H1 (cell line): ENCODE measurements around the gene AK2. TPM values are rescaled to one million over a fixed set of nuclear protein-coding genes. Genes with fewer than 3 reads are reported as not detected.

Source experiments
- EGR1 ChIP-seq: IDR thresholded peaks from 2 replicates; pipeline ENCODE4 v1.6.1; 2011; ENCODE audit warnings: low read depth, low read length, borderline replicate concordance
- KDM4A ChIP-seq: IDR thresholded peaks from one replicate; pipeline ENCODE4 v1.7.1; 2012; ENCODE audit warnings: low read depth, mild to moderate bottlenecking, moderate library complexity, low read length, inconsistent platforms; ENCODE audit not compliant: severe bottlenecking
- PHF8 ChIP-seq: fragments of 200-600 bp; sonication (generic); conservative IDR thresholded peaks from 2 replicates; pipeline ENCODE4 v1.7.1; 2012; ENCODE audit warnings: low read depth, mild to moderate bottlenecking, inconsistent platforms, low read length, moderate library complexity
- POLR2AphosphoS5 ChIP-seq: IDR thresholded peaks from 2 replicates; pipeline ENCODE4 v1.6.1; 2011; ENCODE audit warnings: low read depth, low read length
- RBBP5 ChIP-seq: IDR thresholded peaks from 2 replicates; pipeline ENCODE4 v1.7.1; 2012; ENCODE audit warnings: low read depth, mild to moderate bottlenecking, inconsistent platforms, low read length, moderate library complexity, borderline replicate concordance
- SUZ12 ChIP-seq: fragments of 200-600 bp; sonication (generic); IDR thresholded peaks from 2 replicates; pipeline ENCODE4 v1.6.1; 2012; ENCODE audit warnings: mild to moderate bottlenecking, inconsistent platforms, low read length, moderate library complexity, mixed read lengths
- TCF12 ChIP-seq: IDR thresholded peaks from 2 replicates; pipeline ENCODE4 v1.6.1; 2011; ENCODE audit warnings: low read depth, mild to moderate bottlenecking, low read length
- polyA plus RNA-seq, 7 experiments: library from polyadenylated mRNA; depleted of rRNA in 3 of 7; stranded (reverse) in 5 of 7; unstranded in 2 of 7; fragments of >200 nt in 5 of 7; fragments of 200-250 nt in 2 of 7; gene quantifications; 1 replicate in 5 of 7; 2 replicates in 1 of 7; 4 replicates in 1 of 7; pipeline versions ENCODE4 v1.2.1 to v1.2.3, GENCODE V29; 2011 to 2013; ENCODE audit warnings: missing spikeins in 2 of 7, mixed read lengths in 2 of 7
- total RNA-seq: library from RNA; stranded (reverse); fragmentation: NEBNext Ultra II Directional; extraction: Animal tissue kit (Norgen Biotek cat#: 25700); gene quantifications from 2 replicates; pipeline ENCODE4 v1.2.1, GENCODE V29; 2021

Gene AK2
- total and polyA plus RNA-seq, 2 of the 8 experiments (the other 6 are each of a cell fraction or from before 2014, with no cell fraction given), result 92.3 to 137 TPM

DNA sequence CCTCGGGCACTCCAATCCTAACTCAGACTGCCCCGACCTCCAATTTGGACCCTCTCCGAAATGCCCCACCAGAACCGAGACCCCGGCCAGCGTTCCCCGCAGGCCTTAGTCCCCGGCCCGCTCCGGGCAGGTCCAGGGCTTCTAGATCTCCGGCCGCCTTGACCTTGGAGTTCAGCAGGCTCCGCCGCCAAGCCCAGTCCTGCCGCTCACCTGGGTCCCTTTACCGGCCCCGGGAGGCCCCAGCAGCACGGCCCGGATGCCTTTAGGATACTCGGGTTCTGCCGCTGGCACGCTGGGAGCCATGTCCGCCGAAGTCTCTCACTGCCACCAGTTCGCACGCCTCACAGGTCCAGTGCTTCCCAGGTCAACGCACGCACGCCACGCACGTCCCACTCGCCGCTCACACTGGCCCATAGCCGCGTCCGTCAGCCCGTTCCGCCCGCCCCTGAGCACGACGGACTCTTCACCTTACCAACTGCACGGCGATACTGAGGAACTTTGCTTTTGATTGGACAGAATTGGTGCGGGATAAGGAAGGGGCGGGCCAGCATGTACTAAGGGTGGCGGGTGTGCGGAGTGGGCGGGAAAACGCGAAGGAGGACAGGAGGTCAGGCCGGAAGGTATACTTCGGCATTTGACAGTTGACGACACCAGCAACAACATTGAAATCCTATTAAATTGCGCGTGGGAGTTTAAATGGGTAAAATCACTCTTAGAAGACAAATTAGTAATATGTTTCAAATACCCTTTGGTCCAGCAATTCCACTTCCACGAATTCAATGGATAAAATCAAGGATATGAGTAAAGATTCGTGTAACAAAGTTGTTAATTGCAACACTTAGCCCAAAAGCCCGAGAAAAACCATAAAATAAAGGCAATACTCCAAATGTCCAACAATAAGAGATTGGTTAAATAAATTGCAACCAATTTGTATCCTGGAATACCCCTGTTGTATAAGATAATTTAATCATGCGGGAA lies at the start of gene AK2 (continued):
- TF ChIP-seq TCF12 (0 out of 2 replicates have a peak, but pooled peaks have one; percentile 53), EGR1 (no peak), RBBP5 (no peak), PHF8 (peak; percentile 63; the same call in 1 of the 2 replicates), POLR2AphosphoS5 (0 out of 2 replicates have a peak, but pooled peaks have one; percentile 32), KDM4A (peak; percentile 88), SUZ12 (no peak)
- TF ChIP-seq, all 59 proteins: peak for 18
